MV-4-11 (cell line): ENCODE measurements around the gene FTO.
A peak's percentile ranks its signal among the peaks of the same experiment; 100 is the strongest.

ENCODE experiments used
- DNase-seq: peaks from one replicate; lab custom pipeline; 2025; lab: John Stamatoyannopoulos, UW

FTO gene

DNA sequence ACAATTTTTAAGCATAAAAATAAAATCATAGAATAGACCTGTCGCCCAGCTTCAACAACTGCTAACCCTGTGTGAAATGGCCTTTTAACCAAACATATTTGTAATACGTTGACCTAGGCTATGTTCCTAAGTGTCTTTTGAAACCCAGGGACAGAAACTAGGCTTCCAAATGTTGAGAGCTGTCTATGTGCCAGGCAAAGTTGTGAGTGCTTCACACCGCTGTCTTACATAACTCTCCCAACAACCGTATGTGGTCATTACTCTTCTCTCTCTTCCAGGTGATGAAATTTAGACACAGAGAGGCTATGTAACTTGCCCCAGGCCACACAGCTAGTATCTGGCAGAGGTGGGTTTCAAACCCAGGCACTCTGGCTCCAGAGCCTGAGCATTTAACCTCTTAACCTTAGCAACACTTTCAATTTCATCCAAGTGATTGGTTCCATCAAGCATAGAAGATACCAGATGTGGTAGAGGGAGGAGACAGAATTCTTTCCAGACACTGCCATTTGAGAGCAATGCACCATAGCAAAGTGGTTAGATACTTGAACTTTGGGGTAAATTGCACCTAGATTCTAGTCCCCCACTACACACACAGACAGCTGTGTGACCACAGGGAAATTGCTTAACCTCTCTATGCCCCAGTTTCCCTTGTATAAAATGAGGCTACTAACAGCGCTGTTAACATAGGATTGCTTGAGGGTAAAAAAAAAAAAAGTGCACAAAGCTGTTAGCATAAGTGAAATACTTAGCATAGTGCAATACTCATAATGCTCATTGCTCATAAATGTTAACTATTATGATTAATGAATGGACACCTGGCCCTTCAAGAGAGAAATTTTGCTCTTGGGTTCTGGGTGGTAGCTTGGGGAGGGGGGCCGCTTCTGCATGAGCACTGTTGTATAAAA is 422.0 kb downstream of the FTO start:
- DNase-seq: peak; percentile 56

DNA sequence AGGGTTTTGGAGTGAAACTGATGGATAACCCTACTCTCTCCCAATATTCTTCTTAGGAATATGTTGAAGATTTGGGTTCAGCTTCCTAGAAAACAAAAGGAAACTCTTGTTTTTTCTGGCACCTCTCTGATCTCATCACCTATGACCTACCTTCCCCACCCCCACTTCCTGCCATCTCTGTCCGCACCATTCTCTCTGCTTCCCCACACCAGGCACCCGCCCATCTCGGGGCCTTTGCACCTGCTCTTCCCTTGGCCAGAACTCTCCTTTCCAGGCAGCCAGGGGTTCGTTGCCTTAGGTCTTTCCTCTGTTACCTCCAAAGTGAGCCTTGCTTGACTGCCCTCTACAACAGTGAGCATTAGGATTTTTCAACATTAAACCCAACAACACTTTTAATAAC is 423.0 kb downstream of the FTO start:
- no peak for DNase-seq

DNA sequence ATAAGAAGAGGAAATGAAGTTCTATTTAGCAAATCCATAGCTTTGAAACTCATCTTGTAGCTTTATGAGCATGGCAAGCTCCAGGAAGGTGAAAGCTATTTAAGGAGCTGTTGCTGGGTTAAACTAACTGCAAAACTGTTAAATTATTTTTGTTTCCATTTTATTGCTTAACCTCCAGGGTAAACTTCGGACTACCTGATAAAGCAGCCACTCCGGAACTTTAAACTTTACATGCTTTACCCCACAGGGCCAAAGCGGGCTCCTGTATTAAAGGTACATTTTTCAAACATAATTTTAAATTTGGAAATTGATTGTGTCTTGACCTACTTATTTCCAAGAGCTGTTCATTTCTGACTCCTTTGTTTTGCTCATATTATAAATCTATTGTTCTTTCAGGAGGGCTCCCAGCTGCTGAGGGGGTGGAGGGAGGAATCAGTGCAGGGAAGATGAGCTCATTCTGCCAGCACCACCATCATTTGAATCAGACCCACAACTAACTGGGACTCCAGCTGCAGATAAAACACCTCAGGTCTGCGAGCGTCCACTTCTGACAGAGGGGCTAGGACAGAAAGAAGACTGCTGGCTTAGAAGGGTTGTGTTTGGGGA is 424.8 kb downstream of the FTO start:
- DNase-seq: no peak

DNA sequence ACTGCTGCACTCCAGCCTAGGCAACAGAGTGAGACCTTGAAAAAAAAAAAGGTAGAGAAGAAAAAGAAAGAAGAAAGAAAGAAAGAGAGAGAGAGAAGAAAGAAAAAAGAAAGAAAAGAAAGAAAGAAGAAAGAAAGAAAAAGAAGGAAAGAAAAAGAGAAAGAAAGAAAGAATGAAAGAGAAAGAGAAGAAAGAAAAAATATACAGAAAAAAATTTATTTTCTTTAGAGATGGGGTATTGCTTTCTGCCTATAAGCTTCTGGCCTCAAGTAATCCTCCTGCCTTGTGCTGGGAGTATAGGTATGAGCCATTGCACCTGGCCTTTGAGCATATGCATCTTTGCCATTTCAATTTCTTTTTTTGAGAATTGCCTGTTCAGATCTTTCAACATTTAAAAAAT is 425.9 kb downstream of the FTO start:
- no peak for DNase-seq

DNA sequence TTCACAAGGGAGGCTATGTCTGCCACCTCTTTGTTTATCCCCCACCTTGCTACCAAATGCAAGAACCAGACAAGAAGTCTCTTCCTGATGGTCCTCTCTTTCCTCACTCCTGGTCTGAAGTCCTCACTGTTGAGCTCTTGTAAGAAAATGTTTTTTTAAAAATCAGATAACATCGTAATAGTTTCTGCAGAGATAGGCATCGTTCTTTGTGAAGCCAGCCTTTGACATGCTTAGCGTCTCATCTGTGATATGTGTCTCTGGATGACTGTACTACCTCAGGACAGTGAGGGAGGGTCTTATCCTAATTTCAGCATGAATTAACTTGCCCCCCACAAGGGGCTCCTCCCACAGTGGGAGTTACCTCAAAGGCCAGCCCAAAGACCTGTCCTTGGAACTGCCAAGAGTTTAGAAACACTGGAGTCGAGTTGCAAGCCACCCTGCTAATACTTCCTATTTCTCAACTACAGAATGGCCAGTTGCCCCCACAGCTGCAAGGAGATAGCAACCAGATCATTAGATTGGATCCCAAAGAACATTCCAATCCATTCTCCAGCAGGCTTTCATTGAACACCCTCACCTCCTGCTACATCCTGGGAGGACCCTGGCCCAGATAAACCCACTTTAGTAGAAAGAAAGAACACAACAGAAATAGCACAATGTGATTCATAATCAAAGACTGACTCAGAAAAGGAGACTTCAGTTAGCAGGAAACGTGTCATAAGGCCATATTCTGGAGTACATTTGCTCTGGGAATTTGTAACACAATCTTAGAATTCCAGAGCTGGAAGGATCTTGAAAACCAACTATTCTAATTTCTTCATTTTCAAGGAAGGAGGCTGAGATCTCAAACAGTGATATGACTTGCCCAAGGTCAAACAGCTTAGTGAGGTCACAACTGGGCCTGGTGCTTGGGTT is 431.7 kb downstream of the FTO start:
- peak; percentile 68 for DNase-seq

DNA sequence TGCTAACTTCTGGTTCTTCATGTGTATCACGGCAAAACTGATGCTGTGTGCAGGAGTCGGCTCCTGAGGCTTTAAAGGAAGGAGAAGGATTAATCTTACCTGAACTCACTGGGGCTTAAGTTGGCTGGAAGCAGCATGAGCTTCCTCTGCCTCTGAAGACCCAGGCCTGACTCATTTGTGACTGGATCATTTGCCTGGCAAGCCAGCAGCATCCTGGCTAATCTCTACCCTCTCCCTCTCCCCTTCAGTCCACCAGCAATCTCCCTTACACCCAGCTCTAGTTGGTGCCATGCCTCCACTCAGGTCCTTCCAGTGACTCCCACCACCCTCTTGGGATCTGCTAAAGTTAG is 432.3 kb downstream of the FTO start:
- DNase-seq: no peak

DNA sequence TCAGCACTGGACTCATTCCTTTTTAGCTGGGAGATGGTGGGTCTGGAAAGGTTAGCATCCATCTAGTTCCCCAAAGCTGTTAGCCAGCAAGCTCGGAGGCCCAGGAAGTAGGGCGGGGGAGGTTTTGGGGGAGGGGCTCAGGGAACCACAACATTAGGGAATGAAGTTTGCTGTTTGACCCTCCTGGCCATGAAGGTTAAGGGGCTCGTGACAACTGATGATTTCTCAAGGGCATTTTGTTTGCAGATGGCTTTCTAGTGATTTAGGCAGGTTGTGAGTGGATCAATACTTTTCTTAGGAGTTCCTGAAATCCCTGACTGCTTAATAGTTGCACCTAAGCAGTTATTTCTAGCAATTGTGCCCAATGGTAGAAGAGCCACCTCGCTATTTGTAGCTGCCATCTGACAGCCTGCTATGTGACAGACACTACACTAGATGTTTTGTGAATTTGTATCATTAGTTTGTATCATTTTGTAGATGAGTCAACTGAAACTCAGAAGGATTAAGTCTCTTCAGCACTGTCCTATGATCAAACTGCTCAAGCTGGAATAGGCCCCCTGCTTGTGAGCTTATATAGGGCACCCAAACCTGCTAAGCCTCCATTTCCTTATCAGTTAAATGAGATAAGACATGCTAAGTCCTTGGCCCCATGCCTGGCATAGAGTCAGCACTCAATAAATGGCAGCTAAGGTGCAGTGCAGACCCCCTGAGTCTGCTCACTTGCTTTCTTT is 436.3 kb downstream of the FTO start:
- DNase-seq: peak; percentile 66

DNA sequence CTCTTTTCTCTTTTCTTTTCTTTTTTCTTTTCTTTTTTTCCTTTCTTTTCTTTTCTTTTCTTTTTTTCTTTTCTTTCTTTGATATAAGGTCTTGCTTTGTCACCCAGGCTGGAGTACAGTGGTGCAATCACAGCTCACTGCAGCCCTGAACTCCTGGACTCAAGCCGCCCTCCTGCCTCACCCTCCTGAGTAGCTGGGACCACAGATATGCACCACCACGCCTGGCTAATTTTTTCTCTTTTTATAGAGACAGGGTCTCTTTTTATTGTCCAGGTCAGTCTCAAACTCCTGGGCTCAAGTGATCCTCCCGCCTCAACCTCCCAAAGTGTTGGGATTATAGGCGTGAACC is 436.8 kb downstream of the FTO start:
- DNase-seq: no peak

DNA sequence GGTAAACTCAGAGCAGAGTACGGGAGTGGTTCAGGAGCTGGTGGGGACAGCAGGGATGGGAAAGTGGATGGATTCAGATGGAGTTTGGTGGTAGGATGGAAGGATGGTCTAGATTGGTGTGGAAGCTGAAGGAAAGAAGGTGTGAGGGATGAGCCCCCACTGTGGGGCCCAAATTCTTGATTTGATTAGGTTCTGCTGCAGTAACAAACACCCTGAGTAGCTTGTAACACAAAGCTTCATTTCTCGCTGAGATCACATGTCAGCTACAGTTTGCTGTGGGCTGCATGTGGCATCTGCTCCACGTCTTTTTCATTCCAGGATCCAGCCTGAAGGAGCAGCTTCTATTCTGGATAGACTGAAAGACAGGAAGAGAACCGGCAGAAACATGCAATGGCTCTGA is 438.8 kb downstream of the FTO start:
- DNase-seq: no peak

DNA sequence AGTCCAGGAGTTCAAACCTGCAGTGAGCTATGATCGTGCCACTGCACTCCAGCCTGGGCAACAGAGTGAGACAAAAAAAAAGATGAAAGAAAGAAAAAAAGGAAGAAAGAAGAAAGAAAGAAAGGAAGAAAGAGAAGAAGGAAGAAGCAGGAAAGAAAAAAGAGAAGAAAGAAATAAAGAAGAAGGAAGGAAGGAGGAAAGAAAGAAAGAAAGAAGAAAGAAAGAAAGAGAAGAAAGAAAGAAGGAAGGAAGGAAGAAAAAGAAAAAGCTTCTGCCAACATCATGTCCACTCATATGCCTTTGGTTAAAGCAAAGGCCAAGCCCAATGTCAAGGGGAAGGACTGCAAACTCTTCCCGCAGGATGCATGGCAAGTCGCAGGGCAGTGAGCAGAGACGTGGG is 439.5 kb downstream of the FTO start:
- DNase-seq: no peak

DNA sequence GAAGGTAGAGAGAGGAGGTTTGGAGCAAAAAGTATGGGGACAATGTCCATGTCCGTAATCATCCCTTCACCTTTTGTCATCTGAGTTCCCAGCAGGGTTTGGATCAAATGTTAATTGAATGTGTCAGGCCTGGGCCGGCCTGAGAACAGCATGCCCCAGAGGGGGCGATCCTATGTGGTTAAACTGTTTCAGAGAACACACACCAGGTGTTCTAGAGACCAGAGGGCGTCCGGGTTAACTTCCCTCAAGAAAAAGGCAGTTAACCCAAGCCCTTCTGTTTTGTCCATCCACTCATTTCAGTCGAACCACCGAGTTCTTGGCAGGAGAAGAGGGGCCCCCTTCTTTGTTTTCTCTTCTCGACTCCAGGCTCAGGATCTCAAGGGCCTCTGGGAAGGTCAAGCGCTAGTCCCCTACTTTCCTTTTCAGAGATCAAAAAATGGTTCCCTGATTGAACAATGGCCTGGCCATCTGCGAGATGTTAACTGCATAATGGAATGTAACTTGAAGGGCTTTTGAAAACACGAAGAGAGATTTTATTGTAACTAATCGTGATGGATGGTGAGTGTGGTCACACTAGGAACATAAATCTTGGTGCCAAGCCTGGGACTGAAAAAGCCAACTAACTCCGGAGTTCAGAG is 440.1 kb downstream of the FTO start:
- DNase-seq: peak; percentile 56

DNA sequence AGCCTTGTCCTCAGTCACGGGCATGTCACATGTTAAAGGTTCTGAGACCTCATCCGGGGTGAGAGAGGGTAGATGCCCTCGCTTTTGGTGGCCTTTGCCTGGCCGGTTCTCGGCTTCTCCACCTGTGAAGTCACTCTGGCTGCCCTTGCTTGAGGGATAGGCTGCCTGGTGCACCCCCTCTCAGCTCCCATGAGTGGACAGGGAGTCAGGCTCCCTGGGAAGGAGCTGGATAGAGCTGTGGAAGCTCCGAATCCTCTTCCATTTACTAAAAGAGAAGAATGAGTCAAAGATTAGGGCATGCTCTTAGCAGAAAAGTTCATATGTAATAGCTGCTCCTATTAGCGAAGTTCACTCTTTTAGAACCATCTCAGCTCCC is 440.6 kb downstream of the FTO start:
- DNase-seq: no peak

DNA sequence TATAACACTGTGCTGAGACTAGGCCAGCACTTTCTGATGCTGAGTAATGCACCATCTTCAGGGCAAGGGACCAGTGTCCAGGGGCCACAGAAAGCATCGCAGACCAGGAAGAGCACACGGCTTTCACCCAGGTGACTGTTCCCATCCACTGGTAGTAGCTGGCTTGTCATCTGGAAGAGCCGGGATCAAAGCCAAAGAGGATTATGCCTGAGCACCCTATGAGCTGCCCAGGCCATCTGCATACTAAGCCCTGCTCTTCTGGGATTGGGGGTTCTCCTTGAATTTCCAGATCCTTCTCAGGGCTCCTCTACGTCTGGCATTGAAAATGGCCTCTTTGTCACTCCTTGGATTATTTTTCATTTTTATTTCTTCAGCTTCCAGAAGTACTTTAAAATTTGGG is 441.9 kb downstream of the FTO start:
- no peak for DNase-seq

DNA sequence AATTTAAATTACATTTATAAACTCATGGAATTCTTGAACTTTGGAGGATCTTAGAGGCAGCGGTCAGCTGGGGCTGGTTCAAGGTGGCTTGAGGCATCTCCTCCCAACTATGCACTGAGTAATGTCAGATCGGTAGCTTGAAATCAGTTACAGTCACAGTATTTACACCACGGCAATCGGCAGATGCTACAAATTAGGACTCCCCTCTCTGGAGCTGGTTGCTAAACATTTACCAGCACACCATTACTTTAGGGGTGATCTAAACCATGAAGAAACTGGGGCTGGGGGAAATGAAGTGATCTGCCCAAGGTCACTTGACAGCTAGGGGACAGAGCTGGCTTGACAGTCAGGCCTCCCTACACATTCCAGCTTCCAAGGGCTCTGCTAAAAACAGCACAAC is 445.0 kb downstream of the FTO start:
- no peak for DNase-seq

DNA sequence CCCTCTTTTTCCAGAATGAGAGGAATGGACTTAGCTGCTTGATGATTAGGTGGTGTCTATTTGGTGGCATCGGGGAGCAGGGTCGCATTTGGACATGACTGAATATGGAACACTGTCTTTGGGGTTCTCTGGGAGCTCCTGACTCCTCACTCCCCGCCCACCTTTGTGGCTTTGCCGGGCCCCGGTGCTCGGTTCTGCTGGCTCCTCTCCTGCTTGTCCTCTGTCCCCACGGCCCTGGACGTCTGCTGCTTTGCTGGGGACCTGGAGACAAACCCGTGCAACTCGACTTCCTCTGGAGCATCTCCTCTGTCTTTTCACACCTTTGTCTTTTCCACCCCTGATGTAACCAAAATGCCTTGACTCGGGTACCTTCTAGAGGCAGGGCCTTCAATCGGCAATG is 446.9 kb downstream of the FTO start:
- DNase-seq: no peak

DNA sequence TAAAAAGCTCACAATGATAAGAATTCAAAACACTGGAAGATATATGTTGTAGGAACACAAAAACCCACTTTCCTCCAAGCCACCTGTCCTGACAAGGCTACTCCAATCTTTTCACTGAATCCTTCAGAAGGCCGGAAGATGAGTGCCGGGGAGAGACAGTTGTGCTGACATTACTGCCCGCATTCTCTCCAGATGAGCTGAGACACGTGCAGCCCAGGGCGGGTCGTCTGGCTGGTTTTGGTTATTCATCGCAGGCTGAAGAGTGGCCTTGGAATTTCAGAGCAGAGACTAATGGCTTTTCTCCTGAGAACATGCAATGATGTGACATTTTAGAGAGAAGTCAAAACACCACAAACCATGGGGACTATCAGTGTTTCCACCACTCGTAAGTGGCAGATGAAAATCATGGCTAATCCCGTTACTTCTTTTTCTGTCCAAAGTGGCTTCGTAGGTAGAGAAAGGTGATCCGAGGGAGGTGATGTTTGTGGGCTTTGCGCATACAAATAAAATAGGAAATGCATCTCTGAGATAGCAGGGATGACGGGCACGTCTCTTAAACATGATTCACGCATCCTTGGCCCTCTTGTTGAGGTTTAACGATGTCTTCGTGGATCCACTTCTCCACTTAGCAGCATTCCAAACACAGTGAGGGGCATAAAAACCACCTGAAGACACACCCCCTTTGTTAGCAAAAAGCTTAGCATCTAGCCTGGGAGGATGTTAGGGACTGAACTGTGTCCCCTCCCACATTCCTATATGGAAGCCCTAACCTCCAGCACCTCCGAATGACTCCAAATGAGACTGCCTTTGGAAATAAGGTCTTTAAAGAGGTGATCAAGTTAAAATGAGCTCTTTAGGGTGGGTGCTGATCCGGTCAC is 448.6 kb downstream of the FTO start:
- no peak for DNase-seq

DNA sequence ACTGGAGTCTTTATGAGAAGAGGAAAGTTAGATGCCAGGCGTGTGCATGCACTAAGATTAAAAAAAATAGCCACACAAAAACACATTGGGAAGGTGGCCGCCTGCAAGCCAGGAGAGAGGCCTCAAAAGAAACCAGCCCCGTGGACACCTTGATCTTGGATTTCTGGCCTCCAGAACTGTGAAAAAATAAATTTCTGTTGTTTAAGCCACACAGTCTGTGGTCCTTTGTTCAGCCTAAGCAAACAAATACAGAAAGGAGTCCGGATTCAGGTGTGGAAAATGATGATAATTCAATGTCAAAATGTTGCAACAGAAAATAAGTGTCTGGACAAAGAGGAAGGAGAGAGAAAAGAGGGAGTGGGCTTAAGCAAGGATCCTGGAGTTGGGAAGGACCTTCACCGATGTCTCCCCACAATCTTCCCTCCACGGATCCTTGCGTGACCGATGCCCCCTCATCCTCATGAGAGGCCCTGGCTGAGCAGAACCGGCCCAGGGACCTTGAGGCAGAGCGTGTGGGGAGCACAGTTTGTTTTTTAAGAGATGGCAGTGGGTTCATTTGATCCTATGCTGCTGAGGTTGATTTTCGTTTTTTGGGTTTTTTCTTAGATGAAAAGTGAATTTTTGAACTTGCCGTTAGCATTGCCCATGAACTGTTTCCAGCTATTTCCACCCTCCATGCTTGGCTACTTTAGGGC is 449.4 kb downstream of the FTO start:
- DNase-seq: no peak

DNA sequence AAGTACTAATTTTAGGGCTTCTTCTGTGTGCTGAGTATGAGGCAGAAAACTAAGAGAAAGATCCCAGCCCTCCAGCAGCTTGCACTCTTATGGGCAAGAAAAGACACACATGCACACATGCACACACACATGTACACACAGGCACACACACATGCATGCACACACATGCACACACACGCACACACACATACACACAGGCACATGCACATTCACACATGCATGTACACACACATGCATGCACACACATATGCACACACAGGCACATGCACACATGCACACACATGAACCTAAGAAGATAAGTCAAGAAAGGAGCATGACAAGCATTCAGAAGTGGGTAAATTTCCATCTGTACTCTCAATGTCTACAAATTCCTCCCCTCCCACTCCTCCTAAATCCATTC is 452.4 kb downstream of the FTO start:
- DNase-seq: no peak

DNA sequence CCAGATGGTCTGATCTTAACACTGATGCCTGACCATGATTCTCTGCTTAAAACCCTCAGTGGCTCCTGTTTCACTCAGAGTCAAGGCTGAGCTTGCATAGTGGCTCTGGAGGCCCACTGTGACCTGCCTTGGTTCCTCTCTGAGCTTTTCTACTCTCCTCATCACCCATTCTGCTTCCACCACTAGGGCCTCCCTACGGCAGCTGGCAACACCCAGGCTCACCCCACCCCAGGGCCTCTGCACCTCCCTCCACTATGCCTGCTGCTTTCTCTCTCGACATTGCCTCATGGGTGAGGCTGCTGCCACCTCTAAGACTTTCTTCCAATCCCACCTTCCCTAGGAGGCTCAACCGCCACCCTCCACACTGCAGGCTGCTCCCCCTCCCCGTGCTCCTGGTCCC is 455.0 kb downstream of the FTO start:
- DNase-seq: no peak

DNA sequence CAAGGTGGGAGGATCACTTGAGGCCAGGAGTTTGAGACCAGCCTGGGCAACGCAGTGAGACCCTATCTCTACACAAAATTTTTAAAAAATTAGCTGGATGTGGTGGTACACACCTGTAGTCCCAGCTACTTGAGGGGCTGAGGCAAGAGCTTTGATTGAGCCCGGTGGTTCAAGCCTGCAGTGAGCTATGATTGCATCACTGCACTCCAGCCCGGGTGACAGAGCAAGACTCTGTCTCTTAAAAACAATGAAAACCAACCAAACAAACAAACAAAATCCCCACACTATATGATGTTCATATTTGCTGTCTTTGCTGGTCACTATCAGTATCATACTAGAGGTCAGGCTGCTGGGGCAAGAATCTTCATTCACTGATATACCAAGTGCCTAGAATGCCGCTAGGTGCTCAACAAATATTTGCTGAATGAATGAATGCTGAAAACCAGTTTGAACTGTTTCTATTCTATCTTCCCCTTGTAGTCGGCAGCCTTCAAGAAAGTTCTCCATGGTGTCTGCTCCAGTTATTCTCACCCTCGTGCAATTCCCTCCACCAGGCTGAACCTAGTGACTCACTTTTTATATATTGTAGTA is 455.6 kb downstream of the FTO start:
- no peak for DNase-seq
